K562 (cell line): ENCODE measurements around the gene RNF115. TPM values are rescaled to one million over a fixed set of nuclear protein-coding genes. Genes with fewer than 3 reads are reported as not detected.

Experiments used
- ARID2 ChIP-seq: fragments of 450-650 bp; IDR thresholded peaks from 2 replicates; pipeline ENCODE4 v1.6.1; 2017; ENCODE audit warnings: antibody characterized with exemption, mild to moderate bottlenecking
- BRD9 ChIP-seq: fragments of 450-650 bp; IDR thresholded peaks from 2 replicates; pipeline ENCODE4 v1.6.1; 2018; ENCODE audit warnings: low read depth; ENCODE audit not compliant: partially characterized antibody
- EHMT2 ChIP-seq: fragments of 450-650 bp; IDR thresholded peaks from 2 replicates; pipeline ENCODE4 v1.6.1; 2018; ENCODE audit warnings: antibody characterized with exemption
- HDAC6 ChIP-seq: IDR thresholded peaks from 2 replicates; pipeline ENCODE4 v1.6.1; 2012; ENCODE audit warnings: low read depth, mild to moderate bottlenecking, control low read depth, inconsistent platforms, low read length, moderate library complexity
- NFIC ChIP-seq: fragments of 450-650 bp; IDR thresholded peaks from 2 replicates; pipeline ENCODE4 v1.6.1; 2017; ENCODE audit warnings: mild to moderate bottlenecking, inconsistent platforms
- NR1H2 ChIP-seq: sonication (generic); formaldehyde crosslinking; IDR thresholded peaks from 2 replicates; pipeline ENCODE4 v1.4.0; 2020; ENCODE audit warnings: mild to moderate bottlenecking, missing genetic modification reagents
- PCBP1 ChIP-seq: fragments of 200-400 bp; formaldehyde crosslinking; IDR thresholded peaks from 2 replicates; pipeline ENCODE4 v1.6.1; 2018; ENCODE audit warnings: mild to moderate bottlenecking, low read depth, low read length; ENCODE audit not compliant: poor library complexity, severe bottlenecking
- RHOXF2B ChIP-seq: fragments of 250-450 bp; sonication (Bioruptor Pico); conservative IDR thresholded peaks from 2 replicates; pipeline ENCODE4 v1.5.1; 2021
- U2AF1 ChIP-seq: fragments of 200-400 bp; formaldehyde crosslinking; optimal IDR thresholded peaks from 2 replicates; pipeline ENCODE3; 2017; ENCODE audit warnings: mild to moderate bottlenecking, low read depth, low read length, moderate library complexity
- WHSC1 ChIP-seq: IDR thresholded peaks from one replicate; pipeline ENCODE4 v1.6.1; 2012; ENCODE audit warnings: low read length, control low read depth, inconsistent platforms
- ZFP91 ChIP-seq: sonication (generic); formaldehyde crosslinking; IDR thresholded peaks from 2 replicates; pipeline ENCODE4 v1.8.0; 2022; ENCODE audit warnings: mild to moderate bottlenecking, missing genetic modification reagents
- ZNF785 ChIP-seq: fragments of 250-450 bp; sonication (Bioruptor Pico); IDR thresholded peaks from 2 replicates; pipeline ENCODE4 v1.4.0; 2020; ENCODE audit warnings: mild to moderate bottlenecking
- polyA plus RNA-seq, 8 experiments: library from polyadenylated mRNA; depleted of rRNA in 4 of 8; stranded (reverse) in 5 of 8; unstranded in 3 of 8; fragments of >200 nt; fragmentation: Nextera tagmentation in 2 of 8; fragmentation: Illumina TruSeq in 1 of 8; extraction: Ambion mirVana in 2 of 8; extraction: Trizol in 1 of 8; gene quantifications; 2 replicates each; pipeline versions ENCODE4 v1.2.1 to v1.2.3, GENCODE V29; 2011 to 2014; ENCODE audit warnings: inconsistent platforms in 1 of 8, missing spikeins in 1 of 8
- total RNA-seq, 7 experiments: library from RNA; depleted of rRNA in 6 of 7; stranded (reverse); fragments of >200 nt in 6 of 7; fragmentation: Illumina TruSeq in 2 of 7; extraction: Trizol in 2 of 7; gene quantifications; 2 replicates each; pipeline versions ENCODE4 v1.2.1 to v1.2.3, GENCODE V29; 2011 to 2021; ENCODE audit warnings: low replicate concordance in 1 of 7
- TF ChIP-seq, protein P1 (sequence below): sonication (generic); formaldehyde crosslinking; IDR thresholded peaks from 2 replicates; pipeline ENCODE4 v1.8.0; 2023; ENCODE audit warnings: mild to moderate bottlenecking, missing genetic modification reagents
- TF ChIP-seq, protein P2 (sequence below), 2 experiments: IDR thresholded peaks in 1 of 2; conservative IDR thresholded peaks in 1 of 2; 2 replicates each; pipeline ENCODE4 v1.6.1; 2016; ENCODE audit warnings: low read depth in 2 of 2, mild to moderate bottlenecking in 1 of 2, missing compliant biosample characterization in 1 of 2, missing genetic modification characterization in 1 of 2, moderate library complexity in 1 of 2
- TF ChIP-seq, protein P3 (sequence below), 3 experiments: IDR thresholded peaks in 2 of 3; conservative IDR thresholded peaks in 1 of 3; 2 replicates each; pipeline ENCODE4 v1.5.1; 2011 to 2012; ENCODE audit warnings: low read length in 3 of 3, mild to moderate bottlenecking in 3 of 3, control low read depth in 2 of 3, improper control_type of control experiment in 1 of 3, inconsistent platforms in 1 of 3, low read depth in 1 of 3, mixed read lengths in 1 of 3, moderate library complexity in 1 of 3; ENCODE audit not compliant: insufficient read depth in 2 of 3
- TF ChIP-seq, protein P4 (sequence below): IDR thresholded peaks from 2 replicates; pipeline ENCODE4 v1.6.1; 2011; ENCODE audit warnings: borderline replicate concordance, low read depth, mild to moderate bottlenecking, moderate library complexity, low read length; ENCODE audit not compliant: insufficient read depth, poor library complexity, severe bottlenecking

The RNF115 gene
- total and polyA plus RNA-seq, 9 of the 15 experiments (the other 6 are each of a cell fraction or from before 2014, with no cell fraction given), result 1.9 to 14.3 (median 9.5) TPM

- TF ChIP-seq PCBP1 (no peak), NFIC (no peak), RHOXF2B (no peak), EHMT2 (no peak), HDAC6 (no peak), BRD9 (no peak), NR1H2 (CRISPR knock-in tag) (no peak), ZFP91 (CRISPR knock-in tag) (no peak), WHSC1 (no peak), ARID2 (no peak), ZNF785 (CRISPR knock-in tag) (no peak), U2AF1 (no peak)
- TF ChIP-seq, protein P1, sequence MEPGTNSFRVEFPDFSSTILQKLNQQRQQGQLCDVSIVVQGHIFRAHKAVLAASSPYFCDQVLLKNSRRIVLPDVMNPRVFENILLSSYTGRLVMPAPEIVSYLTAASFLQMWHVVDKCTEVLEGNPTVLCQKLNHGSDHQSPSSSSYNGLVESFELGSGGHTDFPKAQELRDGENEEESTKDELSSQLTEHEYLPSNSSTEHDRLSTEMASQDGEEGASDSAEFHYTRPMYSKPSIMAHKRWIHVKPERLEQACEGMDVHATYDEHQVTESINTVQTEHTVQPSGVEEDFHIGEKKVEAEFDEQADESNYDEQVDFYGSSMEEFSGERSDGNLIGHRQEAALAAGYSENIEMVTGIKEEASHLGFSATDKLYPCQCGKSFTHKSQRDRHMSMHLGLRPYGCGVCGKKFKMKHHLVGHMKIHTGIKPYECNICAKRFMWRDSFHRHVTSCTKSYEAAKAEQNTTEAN (CRISPR knock-in tag), result no peak
- TF ChIP-seq, protein P2, sequence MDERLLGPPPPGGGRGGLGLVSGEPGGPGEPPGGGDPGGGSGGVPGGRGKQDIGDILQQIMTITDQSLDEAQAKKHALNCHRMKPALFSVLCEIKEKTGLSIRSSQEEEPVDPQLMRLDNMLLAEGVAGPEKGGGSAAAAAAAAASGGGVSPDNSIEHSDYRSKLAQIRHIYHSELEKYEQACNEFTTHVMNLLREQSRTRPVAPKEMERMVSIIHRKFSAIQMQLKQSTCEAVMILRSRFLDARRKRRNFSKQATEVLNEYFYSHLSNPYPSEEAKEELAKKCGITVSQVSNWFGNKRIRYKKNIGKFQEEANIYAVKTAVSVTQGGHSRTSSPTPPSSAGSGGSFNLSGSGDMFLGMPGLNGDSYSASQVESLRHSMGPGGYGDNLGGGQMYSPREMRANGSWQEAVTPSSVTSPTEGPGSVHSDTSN (CRISPR knock-in tag; IDR thresholded peaks at IDR 0.05; ENCODE audit: low read depth), result no peak
- TF ChIP-seq, protein P2 (tag; conservative IDR thresholded peaks at IDR 0.05; ENCODE audit: low read depth), result no peak
- TF ChIP-seq, protein P3, sequence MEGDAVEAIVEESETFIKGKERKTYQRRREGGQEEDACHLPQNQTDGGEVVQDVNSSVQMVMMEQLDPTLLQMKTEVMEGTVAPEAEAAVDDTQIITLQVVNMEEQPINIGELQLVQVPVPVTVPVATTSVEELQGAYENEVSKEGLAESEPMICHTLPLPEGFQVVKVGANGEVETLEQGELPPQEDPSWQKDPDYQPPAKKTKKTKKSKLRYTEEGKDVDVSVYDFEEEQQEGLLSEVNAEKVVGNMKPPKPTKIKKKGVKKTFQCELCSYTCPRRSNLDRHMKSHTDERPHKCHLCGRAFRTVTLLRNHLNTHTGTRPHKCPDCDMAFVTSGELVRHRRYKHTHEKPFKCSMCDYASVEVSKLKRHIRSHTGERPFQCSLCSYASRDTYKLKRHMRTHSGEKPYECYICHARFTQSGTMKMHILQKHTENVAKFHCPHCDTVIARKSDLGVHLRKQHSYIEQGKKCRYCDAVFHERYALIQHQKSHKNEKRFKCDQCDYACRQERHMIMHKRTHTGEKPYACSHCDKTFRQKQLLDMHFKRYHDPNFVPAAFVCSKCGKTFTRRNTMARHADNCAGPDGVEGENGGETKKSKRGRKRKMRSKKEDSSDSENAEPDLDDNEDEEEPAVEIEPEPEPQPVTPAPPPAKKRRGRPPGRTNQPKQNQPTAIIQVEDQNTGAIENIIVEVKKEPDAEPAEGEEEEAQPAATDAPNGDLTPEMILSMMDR (IDR thresholded peaks at IDR 0.05 in 2 of 3, conservative IDR thresholded peaks at IDR 0.05 in 1 of 3; ENCODE audit: insufficient read depth in 2 of 3, low read depth in 1 of 3, low read length in 3 of 3), result no peak
- TF ChIP-seq, protein P4, sequence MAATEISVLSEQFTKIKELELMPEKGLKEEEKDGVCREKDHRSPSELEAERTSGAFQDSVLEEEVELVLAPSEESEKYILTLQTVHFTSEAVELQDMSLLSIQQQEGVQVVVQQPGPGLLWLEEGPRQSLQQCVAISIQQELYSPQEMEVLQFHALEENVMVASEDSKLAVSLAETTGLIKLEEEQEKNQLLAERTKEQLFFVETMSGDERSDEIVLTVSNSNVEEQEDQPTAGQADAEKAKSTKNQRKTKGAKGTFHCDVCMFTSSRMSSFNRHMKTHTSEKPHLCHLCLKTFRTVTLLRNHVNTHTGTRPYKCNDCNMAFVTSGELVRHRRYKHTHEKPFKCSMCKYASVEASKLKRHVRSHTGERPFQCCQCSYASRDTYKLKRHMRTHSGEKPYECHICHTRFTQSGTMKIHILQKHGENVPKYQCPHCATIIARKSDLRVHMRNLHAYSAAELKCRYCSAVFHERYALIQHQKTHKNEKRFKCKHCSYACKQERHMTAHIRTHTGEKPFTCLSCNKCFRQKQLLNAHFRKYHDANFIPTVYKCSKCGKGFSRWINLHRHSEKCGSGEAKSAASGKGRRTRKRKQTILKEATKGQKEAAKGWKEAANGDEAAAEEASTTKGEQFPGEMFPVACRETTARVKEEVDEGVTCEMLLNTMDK, result no peak
Observed at GRCh38 chr1:145845144-145845513, 21.2 kb upstream of the RNF115 start (continued).
